Measurements from ENCODE around the gene UBA7.

UBA7 gene, protein sequence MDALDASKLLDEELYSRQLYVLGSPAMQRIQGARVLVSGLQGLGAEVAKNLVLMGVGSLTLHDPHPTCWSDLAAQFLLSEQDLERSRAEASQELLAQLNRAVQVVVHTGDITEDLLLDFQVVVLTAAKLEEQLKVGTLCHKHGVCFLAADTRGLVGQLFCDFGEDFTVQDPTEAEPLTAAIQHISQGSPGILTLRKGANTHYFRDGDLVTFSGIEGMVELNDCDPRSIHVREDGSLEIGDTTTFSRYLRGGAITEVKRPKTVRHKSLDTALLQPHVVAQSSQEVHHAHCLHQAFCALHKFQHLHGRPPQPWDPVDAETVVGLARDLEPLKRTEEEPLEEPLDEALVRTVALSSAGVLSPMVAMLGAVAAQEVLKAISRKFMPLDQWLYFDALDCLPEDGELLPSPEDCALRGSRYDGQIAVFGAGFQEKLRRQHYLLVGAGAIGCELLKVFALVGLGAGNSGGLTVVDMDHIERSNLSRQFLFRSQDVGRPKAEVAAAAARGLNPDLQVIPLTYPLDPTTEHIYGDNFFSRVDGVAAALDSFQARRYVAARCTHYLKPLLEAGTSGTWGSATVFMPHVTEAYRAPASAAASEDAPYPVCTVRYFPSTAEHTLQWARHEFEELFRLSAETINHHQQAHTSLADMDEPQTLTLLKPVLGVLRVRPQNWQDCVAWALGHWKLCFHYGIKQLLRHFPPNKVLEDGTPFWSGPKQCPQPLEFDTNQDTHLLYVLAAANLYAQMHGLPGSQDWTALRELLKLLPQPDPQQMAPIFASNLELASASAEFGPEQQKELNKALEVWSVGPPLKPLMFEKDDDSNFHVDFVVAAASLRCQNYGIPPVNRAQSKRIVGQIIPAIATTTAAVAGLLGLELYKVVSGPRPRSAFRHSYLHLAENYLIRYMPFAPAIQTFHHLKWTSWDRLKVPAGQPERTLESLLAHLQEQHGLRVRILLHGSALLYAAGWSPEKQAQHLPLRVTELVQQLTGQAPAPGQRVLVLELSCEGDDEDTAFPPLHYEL

DNA sequence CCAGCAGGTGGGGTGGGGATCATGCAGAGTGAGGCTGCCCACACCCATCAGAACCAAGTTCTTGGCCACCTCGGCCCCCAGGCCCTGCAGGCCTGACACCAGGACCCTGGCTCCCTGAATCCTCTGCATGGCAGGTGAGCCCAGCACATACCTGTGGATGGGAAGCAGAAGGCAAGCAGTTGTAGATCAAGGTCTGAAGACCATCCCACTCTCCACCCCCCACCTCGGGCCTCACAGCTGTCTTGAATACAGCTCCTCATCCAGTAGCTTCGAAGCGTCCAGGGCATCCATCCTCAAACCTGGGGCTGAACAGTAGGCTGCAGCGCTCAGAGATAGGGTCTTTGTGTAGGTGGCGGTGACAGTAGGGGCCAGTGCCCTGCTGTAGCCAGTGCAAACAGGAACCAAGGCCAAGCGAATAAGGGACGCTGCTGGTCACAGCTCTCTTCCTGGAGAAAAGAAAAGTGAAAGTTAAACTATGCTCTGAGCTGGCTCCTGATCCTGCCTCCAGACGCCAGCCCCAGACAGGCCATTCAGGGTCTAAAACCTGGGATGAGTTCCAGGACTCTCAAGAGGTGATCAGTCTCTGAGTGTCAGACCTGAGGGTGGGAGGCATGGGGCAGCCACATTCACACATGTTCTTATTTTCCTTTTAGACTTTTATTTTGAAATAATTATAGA lies at the start of gene UBA7:
UBA7 (minus strand) TSS at position 457 of the 678 bp plus-strand sequence; CDS start at position 291, 166 bp downstream.
- H3K4me1 ChIP-seq (ENCODE audit: control insufficient read depth, insufficient read depth, low read length): no peaks in the 10 kb centered on the region

DNA sequence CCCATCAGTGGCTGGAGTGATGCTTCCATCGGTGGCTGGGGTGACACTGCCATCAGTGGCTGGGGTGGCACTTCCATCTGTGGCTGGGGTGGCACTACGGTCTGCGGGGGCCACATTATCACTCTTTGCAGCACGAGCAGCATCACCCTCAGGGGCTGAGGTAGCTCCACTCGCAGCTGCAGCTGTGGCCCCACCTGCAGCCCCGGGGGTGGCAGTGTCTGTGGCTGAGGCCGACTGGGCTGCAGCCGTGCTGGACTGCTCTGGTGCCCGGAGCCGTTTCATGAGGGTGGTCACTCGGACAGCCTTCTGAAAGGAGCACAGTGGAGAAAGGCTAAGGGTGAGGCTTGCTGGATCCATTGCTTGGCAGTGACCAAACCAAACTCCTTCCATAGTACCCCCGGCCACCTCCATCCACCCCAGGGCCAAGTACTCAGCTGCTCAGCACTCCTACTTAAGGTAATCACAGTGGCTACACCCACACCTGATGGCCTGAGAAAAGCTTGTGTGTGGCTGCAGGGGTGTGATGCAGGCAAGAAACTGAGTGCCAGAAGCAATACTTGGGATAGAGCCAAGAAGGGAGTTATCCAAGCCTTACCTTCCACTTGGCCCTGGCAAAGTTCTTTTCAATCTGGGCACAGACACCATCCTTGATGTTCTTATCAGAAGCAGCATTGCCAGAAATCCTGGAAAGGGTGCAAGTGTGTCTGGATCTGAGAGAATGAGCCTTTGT lies 46.0 kb upstream of the UBA7 start:
- no peaks in the 10 kb centered on the region for H3K27me3 ChIP-seq (ENCODE audit: control insufficient read depth, insufficient read depth, low read length)
- H3K9ac ChIP-seq (ENCODE audit: low read depth, low read length): no peak overlapping the region
- peaks cover 21% of the 10 kb centered on the region for H3K36me3 ChIP-seq (ENCODE audit: control insufficient read depth, insufficient read depth, low read length)
- no peak overlapping the region for H3K4me3 ChIP-seq (ENCODE audit: low read depth, low read length)
- peaks cover 14% of the 10 kb centered on the region for H3K4me1 ChIP-seq (ENCODE audit: control insufficient read depth, insufficient read depth, low read length)
- H3K9me3 ChIP-seq (ENCODE audit: control insufficient read depth, insufficient read depth, low read length): no peaks in the 10 kb centered on the region

More for the DNA sequence above, at the start of gene UBA7:
- Histone ChIP-seq H3K4me3 (ENCODE audit: low read depth, low read length) (no peak within 1 kb of the TSS), H3K27me3 (ENCODE audit: control insufficient read depth, insufficient read depth, low read length) (no peaks in the 10 kb centered on the region), H3K36me3 (ENCODE audit: control insufficient read depth, insufficient read depth, low read length) (no peaks in the 10 kb centered on the region), H3K9me3 (ENCODE audit: control insufficient read depth, insufficient read depth, low read length) (no peaks in the 10 kb centered on the region), H3K9ac (ENCODE audit: low read depth, low read length) (peak within 1 kb of the TSS; percentile 12)

DNA sequence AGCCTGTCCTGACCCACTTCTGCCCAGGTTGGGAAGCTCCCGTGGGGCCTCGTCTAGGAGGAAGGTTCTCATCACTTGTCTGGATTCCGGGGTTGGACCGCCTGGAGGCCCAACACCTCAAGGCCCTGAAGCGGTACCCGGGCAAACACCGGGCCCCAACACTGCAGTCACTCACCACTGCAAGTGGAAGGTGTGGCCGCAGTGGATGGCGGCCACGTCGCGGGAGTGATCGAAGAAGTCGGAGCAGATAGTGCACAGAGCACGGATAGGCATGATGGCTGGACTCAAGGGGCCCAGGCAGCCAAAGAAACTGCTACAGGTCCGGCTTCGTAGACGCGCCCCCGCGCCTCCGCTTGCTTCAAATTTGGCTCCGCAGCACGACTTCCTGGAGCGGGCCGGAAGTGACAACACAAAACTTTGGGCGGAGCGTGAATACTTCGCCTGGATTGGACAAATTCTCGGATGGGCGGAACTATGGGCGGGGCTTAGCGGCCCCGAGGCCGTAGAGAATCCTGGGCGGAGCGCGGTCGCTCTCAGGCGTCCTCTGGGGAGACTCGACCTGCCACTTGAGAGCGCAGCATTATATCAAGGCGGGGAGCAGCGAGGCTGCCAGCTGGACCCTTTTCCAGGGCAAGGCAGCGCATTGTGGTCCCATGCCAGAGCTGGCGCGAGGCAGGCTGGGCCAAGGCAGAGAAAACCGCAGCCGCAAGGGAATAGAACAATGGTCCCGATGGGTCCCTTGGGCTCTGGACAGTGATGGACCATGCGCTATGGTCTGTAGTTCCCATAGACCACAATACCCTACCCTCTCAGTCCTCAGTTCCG lies 42.6 kb upstream of the UBA7 start, which contains the start of gene TRAIP:
TRAIP (minus strand) TSS at position 384 of the 825 bp plus-strand sequence; CDS start at position 273, 111 bp downstream.
- H3K27me3 ChIP-seq (ENCODE audit: control insufficient read depth, insufficient read depth, low read length): no peaks in the 10 kb centered on the region
- H3K9me3 ChIP-seq (ENCODE audit: control insufficient read depth, insufficient read depth, low read length): no peaks in the 10 kb centered on the region
- peaks cover 21% of the 10 kb centered on the region for H3K36me3 ChIP-seq (ENCODE audit: control insufficient read depth, insufficient read depth, low read length)
- peaks cover 7% of the 10 kb centered on the region for H3K4me1 ChIP-seq (ENCODE audit: control insufficient read depth, insufficient read depth, low read length)
- peak within 1 kb of the TSS; percentile 90 for H3K4me3 ChIP-seq (ENCODE audit: low read depth, low read length)
- peak within 1 kb of the TSS; percentile 90 for H3K9ac ChIP-seq (ENCODE audit: low read depth, low read length)

DNA sequence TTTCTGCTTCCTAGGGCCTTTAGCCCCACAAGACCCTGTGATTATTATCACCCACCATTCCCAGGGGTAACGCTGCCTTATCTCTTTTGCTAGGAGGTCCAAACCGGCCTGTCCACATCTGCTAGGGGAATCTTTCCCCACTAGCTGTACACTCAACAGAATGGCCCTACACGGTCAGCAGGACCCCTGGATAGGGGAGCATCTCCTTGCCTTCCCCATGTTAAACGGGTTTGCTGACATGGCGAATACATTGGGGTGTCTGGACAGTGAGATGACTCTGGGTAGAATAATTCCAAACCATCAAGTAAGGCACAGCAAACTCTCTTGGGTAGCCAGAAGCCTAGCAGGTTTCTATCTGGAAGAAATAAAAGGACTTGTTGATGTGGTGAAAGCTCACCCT lies 41.9 kb upstream of the UBA7 start:
- Histone ChIP-seq H3K4me3 (ENCODE audit: low read depth, low read length) (peak overlapping the region; percentile 90), H3K9me3 (ENCODE audit: control insufficient read depth, insufficient read depth, low read length) (no peaks in the 10 kb centered on the region), H3K36me3 (ENCODE audit: control insufficient read depth, insufficient read depth, low read length) (peaks cover 16% of the 10 kb centered on the region), H3K4me1 (ENCODE audit: control insufficient read depth, insufficient read depth, low read length) (peaks cover 7% of the 10 kb centered on the region), H3K9ac (ENCODE audit: low read depth, low read length) (peak overlapping the region; percentile 4), H3K27me3 (ENCODE audit: control insufficient read depth, insufficient read depth, low read length) (no peaks in the 10 kb centered on the region)

DNA sequence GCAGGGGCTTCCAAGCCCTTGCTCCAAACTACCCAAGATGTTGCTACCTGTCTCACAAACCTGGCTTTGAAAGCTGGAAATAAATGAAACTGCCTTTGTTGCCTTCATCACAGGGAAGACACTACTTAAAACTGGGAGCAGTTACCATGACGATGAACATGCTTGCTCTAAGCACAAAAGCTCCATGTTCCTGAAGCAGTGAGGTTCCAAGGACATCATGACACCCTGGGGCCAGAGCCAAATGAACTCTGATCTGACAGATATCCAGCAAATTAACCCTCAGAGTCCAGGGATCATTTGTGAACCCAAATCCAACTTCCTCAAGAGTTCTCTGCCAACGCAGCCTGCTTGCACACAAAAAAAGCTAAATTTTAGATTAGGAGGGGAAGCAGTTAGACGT lies 31.9 kb upstream of the UBA7 start:
- H3K4me3 ChIP-seq (ENCODE audit: low read depth, low read length): no peak overlapping the region
- no peaks in the 10 kb centered on the region for H3K4me1 ChIP-seq (ENCODE audit: control insufficient read depth, insufficient read depth, low read length)
- H3K27me3 ChIP-seq (ENCODE audit: control insufficient read depth, insufficient read depth, low read length): no peaks in the 10 kb centered on the region
- H3K36me3 ChIP-seq (ENCODE audit: control insufficient read depth, insufficient read depth, low read length): peaks cover 22% of the 10 kb centered on the region
- no peak overlapping the region for H3K9ac ChIP-seq (ENCODE audit: low read depth, low read length)
- no peaks in the 10 kb centered on the region for H3K9me3 ChIP-seq (ENCODE audit: control insufficient read depth, insufficient read depth, low read length)

DNA sequence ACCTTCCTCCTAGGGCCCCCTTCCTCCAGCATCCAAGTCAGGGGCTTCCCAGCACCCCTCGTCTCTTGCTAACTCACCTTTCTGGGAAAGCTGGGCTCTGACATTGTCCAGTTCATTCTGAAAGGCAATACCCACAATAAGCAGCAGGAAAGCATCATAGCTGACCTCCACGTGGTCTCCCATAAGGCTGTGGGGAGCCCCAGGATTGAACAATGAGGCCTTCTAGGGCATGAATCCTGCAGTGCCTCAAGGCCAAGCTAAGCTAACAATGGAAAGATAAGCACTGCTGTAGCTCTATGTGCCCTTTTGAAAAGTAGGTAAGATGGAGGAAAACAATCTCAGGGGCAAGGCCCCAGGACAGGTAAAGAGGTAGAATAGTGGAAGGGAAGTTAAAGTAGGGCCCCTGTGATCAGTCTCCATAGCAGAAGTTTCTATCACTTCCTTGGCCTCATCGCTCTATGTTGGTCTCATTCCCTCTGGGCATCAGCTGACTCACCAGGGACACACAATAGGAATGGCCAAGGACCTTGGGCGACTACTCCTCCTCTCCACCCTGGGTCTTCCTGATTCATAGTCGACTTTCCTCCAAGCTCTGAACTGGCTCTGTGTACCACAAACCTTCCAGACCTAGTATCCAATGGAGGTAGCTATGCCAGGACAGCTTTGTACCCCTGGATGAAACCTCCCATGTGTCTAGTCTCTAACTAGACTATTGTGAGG lies 30.9 kb upstream of the UBA7 start:
- H3K4me1 ChIP-seq (ENCODE audit: control insufficient read depth, insufficient read depth, low read length): no peaks in the 10 kb centered on the region
- H3K4me3 ChIP-seq (ENCODE audit: low read depth, low read length): no peak overlapping the region
- no peaks in the 10 kb centered on the region for H3K9me3 ChIP-seq (ENCODE audit: control insufficient read depth, insufficient read depth, low read length)
- H3K36me3 ChIP-seq (ENCODE audit: control insufficient read depth, insufficient read depth, low read length): peaks cover 23% of the 10 kb centered on the region
- H3K9ac ChIP-seq (ENCODE audit: low read depth, low read length): no peak overlapping the region
- H3K27me3 ChIP-seq (ENCODE audit: control insufficient read depth, insufficient read depth, low read length): no peaks in the 10 kb centered on the region

DNA sequence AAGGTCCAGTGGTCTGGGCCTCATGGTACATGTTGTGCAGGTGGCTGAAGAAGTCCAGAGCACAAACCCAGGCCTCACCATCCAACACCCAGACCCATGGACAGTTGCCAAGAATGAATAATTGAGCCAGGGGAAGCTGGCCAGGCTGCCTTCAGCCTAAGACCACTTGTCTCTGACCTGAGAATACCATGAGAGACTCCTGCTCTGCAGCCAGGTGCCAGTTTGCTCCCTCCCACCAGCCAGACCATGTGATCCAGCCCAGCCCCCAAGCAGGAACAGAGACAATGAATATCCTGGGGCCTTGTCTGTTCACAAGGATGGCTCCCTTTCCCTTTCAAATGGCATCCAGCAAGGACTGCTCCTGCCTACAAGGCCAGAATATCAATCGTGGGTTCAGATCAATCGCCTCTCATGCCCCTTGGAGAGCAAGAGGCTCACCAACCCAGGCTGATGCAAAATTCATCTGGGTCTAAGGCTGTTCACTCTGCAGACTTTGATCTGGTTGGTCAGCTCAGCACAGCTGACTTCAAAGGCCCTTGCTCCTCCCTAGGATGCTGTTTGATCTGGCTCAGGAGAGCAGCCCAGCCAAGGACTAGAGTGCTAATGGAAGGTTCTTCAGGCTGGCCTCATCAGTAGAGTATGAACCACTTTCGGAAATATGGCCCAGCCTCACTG lies 29.2 kb upstream of the UBA7 start:
- Histone ChIP-seq H3K27me3 (ENCODE audit: control insufficient read depth, insufficient read depth, low read length) (no peaks in the 10 kb centered on the region), H3K36me3 (ENCODE audit: control insufficient read depth, insufficient read depth, low read length) (peaks cover 32% of the 10 kb centered on the region), H3K4me1 (ENCODE audit: control insufficient read depth, insufficient read depth, low read length) (no peaks in the 10 kb centered on the region), H3K9ac (ENCODE audit: low read depth, low read length) (no peak overlapping the region), H3K9me3 (ENCODE audit: control insufficient read depth, insufficient read depth, low read length) (no peaks in the 10 kb centered on the region), H3K4me3 (ENCODE audit: low read depth, low read length) (no peak overlapping the region)

DNA sequence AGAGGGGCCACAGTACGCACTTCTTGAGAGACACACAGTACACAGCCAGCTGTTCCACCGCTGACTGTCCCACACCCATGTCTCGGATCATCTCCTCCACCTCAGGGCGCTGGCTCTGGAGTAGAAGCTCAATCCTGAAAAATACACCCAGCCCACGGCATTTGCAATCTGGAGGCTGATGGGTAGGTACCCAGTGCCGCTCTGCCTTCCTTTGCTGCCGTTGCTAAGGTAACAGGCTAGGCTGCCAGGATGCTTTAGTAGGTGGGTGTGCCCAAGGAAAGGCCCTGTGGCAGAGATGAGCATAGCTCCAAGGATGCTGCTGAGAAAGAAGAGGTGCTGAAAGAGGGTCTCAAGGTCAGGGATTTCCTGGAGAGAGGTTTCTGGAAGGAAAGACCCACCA lies 28.1 kb upstream of the UBA7 start:
- H3K9ac ChIP-seq (ENCODE audit: low read depth, low read length): no peak overlapping the region
- no peaks in the 10 kb centered on the region for H3K27me3 ChIP-seq (ENCODE audit: control insufficient read depth, insufficient read depth, low read length)
- H3K4me3 ChIP-seq (ENCODE audit: low read depth, low read length): no peak overlapping the region
- no peaks in the 10 kb centered on the region for H3K4me1 ChIP-seq (ENCODE audit: control insufficient read depth, insufficient read depth, low read length)
- peaks cover 36% of the 10 kb centered on the region for H3K36me3 ChIP-seq (ENCODE audit: control insufficient read depth, insufficient read depth, low read length)
- no peaks in the 10 kb centered on the region for H3K9me3 ChIP-seq (ENCODE audit: control insufficient read depth, insufficient read depth, low read length)

DNA sequence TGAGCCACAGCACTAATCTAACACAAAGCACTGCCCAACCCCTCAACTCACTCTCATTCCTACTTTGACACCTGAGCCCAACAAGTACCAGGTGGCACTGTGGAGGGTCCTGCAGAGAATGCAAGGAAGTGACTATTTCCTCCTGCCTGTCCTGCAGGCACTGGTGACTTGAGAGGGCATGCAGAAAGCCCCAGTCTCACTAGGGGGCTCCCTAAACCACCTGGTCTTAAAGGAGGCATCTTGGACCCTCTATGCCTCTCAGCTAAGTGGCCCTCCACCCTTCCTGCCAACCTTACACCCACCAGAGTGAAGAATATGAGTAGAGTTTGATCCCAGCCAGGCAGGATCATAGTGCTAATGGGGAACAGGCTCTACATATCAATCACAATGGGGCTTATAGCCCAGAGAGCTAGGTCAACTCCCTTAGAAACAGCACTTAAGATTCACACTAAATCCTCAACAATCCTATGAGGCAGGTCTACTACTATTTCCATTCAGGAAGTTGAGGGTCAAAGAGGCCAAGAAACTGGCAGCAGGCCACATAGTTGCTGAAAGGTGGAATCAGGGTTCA lies 27.5 kb upstream of the UBA7 start:
- H3K36me3 ChIP-seq (ENCODE audit: control insufficient read depth, insufficient read depth, low read length): peaks cover 41% of the 10 kb centered on the region

More for the DNA sequence above, 27.5 kb upstream of the UBA7 start:
- H3K4me3 ChIP-seq (ENCODE audit: low read depth, low read length): no peak overlapping the region
- H3K9ac ChIP-seq (ENCODE audit: low read depth, low read length): no peak overlapping the region
- H3K27me3 ChIP-seq (ENCODE audit: control insufficient read depth, insufficient read depth, low read length): no peaks in the 10 kb centered on the region
- no peaks in the 10 kb centered on the region for H3K9me3 ChIP-seq (ENCODE audit: control insufficient read depth, insufficient read depth, low read length)
- H3K4me1 ChIP-seq (ENCODE audit: control insufficient read depth, insufficient read depth, low read length): no peaks in the 10 kb centered on the region
